HG03025 (cell line): ENCODE measurements around the gene PCDHGB3.
"Not testable (repeated sequence)": the region's sequence is repeated elsewhere in the genome, so short reads cannot be mapped to it uniquely, and the experiment has no call there.

Experiments used
- ATAC-seq: cut with Tn5 transposase; IDR thresholded peaks from one replicate; pipeline ENCODE4 v1.9.1; 2021; ENCODE audit warnings: mild to moderate bottlenecking, moderate library complexity; ENCODE audit not compliant: unreplicated experiment, low FRiP score

Gene PCDHGB3

DNA sequence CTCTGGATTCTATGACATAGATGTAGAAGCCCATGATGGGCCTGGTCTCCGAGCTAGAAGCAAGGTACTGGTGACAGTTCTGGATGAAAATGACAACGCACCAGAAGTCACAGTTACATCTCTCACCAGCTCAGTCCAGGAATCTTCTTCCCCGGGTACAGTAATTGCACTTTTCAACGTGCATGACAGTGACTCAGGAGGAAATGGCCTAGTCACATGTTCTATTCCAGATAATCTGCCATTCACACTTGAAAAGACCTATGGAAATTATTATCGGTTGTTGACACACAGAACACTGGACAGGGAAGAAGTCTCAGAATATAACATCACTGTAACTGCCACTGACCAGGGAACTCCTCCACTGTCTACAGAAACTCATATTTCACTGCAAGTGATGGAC is 13.9 kb upstream of the PCDHGB3 start:
- no peak for ATAC-seq

GRCh38 chr5:141356950-141357349 is 13.1 kb upstream of the PCDHGB3 start:
- no peak for ATAC-seq

GRCh38 chr5:141359790-141360426 is 10.1 kb upstream of the PCDHGB3 start, which contains the start of gene PCDHGB2:
PCDHGB2 (plus strand) TSS chr5:141359994; CDS start chr5:141360136, 142 bp downstream.
- no peak for ATAC-seq

GRCh38 chr5:141360685-141361084 is 9.4 kb upstream of the PCDHGB3 start:
- no peak for ATAC-seq

- no peak for ATAC-seq
Measured at GRCh38 chr5:141362719-141363118, 7.3 kb upstream of the PCDHGB3 start.

GRCh38 chr5:141363952-141364660 is 5.9 kb upstream of the PCDHGB3 start, which contains the start of gene PCDHGA5:
PCDHGA5 (plus strand) TSS chr5:141364162; CDS start chr5:141364331, 169 bp downstream.
- ATAC-seq: no peak

GRCh38 chr5:141366016-141366896 is 3.8 kb upstream of the PCDHGB3 start:
- no peak for ATAC-seq

- no peak for ATAC-seq
Measured at GRCh38 chr5:141371572-141372475, 1.8 kb downstream of the PCDHGB3 start.

- ATAC-seq: no peak
Measured at GRCh38 chr5:141373673-141374317, 3.8 kb downstream of the PCDHGB3 start, which contains the start of gene PCDHGA6. PCDHGA6 (plus strand) TSS chr5:141373891; CDS start chr5:141374084, 193 bp downstream.

GRCh38 chr5:141374627-141375026 is 4.6 kb downstream of the PCDHGB3 start:
- no peak for ATAC-seq

DNA sequence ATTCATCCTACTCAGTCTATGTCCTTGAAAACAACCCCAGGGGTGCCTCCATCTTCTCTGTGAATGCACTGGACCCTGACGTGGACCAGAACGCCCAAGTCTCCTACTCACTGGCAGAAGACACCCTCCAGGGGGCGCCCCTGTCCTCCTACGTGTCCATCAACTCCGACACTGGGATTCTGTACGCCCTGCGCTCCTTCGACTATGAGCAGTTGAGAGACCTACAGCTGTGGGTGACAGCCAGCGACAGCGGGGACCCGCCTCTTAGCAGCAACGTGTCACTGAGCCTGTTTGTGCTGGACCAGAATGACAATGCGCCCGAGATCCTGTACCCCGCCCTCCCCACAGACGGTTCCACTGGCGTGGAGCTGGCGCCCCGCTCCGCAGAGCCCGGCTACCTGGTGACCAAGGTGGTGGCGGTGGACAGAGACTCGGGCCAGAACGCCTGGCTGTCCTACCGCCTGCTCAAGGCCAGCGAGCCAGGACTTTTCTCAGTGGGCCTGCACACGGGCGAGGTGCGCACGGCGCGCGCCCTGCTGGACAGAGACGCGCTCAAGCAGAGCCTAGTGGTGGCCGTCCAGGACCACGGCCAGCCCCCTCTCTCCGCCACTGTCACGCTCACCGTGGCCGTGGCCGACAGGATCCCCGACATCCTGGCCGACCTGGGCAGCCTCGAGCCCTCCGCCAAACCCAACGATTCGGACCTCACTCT is 5.6 kb downstream of the PCDHGB3 start:
- ATAC-seq: not testable (repeated sequence)

DNA sequence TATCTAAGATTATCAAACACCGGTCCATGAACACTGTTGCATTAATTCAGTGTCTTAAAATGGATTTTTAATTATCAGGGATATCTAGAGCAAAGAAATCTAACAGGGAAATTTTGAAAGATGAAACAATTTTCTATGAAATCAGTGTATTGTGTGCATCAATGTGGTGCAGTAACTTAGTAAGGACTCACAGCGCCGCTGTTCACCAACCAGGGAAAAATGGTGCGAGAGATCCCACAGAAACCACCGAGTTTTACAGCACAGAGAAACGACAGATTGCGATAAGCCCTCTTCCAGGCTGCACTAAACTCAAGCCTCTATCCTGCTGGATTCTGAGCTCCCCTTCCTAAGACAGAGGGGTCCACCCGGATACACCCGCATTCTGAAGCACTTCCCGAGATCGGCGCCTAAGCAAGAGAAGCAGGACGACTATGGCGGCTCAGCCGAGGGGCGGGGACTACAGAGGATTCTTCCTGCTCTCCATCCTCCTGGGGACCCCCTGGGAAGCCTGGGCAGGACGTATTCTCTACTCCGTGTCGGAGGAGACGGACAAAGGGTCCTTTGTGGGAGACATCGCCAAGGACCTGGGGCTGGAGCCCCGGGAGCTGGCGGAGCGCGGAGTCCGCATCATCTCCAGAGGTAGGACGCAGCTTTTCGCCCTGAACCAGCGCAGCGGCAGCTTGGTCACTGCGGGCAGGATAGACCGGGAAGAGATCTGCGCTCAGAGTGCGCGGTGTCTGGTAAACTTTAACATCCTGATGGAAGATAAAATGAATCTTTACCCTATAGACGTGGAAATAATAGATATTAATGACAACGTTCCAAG is 12.6 kb downstream of the PCDHGB3 start, which contains the start of gene PCDHGA7:
Gene PCDHGA7 (plus strand): TSS at position 274 of the 826 bp plus-strand sequence. CDS start 158 bp downstream, at position 432.
- ATAC-seq: no peak

DNA sequence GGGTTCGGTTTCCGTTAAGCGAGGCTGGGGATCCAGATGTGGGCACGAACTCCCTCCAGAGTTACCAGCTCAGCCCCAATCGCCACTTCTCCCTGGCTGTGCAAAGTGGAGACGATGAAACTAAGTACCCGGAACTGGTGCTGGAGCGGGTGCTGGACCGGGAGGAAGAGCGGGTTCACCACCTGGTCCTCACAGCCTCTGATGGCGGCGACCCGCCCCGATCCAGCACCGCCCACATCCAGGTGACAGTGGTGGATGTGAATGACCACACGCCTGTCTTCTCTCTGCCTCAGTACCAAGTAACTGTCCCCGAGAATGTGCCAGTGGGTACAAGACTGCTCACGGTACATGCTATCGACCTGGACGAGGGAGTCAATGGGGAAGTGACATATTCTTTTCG is 13.3 kb downstream of the PCDHGB3 start:
- no peak for ATAC-seq

DNA sequence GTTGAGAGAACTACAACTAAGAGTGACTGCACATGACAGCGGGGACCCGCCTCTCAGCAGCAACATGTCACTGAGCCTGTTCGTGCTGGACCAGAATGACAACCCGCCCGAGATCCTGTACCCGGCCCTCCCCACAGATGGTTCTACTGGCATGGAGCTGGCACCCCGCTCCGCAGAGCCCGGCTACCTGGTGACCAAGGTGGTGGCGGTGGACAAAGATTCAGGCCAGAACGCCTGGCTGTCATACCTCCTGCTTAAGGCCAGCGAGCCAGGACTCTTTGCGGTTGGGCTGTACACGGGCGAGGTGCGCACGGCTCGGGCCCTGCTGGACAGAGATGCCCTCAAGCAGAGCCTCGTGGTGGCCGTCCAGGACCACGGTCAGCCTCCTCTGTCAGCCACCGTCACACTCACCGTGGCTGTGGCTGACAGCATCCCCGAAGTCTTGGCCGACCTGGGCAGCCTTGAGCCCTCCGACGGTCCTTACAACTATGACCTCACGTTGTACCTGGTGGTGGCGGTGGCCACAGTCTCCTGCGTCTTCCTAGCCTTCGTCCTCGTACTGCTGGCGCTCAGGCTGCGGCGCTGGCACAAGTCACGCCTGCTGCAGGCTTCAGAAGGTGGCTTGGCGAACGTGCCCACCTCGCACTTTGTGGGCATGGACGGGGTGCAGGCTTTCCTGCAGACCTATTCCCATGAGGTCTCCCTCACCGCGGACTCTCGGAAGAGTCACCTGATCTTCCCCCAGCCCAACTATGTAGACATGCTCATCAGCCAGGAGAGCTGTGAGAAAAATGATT is 14.6 kb downstream of the PCDHGB3 start:
- ATAC-seq: no peak

- not testable (repeated sequence) for ATAC-seq
Measured at GRCh38 chr5:141387557-141388311, 17.7 kb downstream of the PCDHGB3 start, which contains the start of gene PCDHGB4. PCDHGB4 (plus strand) TSS chr5:141387698; CDS start chr5:141387885, 187 bp downstream.

DNA sequence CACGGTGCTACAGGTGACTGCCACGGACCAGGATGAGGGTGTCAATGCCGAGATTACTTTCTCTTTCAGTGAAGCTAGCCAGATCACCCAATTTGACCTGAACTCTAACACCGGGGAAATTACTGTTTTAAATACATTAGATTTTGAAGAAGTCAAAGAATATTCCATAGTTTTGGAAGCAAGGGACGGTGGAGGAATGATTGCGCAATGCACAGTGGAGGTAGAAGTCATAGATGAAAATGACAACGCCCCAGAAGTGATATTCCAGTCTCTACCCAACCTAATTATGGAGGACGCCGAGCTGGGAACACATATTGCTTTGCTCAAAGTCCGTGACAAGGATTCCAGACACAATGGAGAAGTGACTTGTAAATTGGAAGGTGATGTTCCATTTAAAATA is 18.6 kb downstream of the PCDHGB3 start:
- ATAC-seq: no peak
